ENCODE results near the gene CLIC2.

GRCh38 chrX:155235891-155236290 is 98.5 kb downstream of the CLIC2 start:
- TF ChIP-seq CTCF (optimal IDR thresholded peaks at IDR 0.05 in 1 of 3, IDR thresholded peaks at IDR 0.05 in 1 of 3, conservative IDR thresholded peaks at IDR 0.05 in 1 of 3; ENCODE audit: extremely low read depth in 1 of 3, insufficient read depth in 2 of 3, low read length in 3 of 3), result no peak
- no peak for TF ChIP-seq EZH2 (IDR thresholded peaks at IDR 0.05; ENCODE audit: low read length)

Data from keratinocyte (primary cell).